Activated effector memory CD4-positive, alpha-beta T cell treated with anti-CD3 and anti-CD28 coated beads, Interleukin-2, amount 50 U/mL, for 16 hours (primary cell): ENCODE measurements around the gene STAG2.
"Not testable (repeated sequence)": the region's sequence is repeated elsewhere in the genome, so short reads cannot be mapped to it uniquely, and the experiment has no call there.

Source experiments
- DNase-seq: peaks from one replicate; pipeline ENCODE4 v3.0.0-alpha.2; 2020

The STAG2 gene

DNA sequence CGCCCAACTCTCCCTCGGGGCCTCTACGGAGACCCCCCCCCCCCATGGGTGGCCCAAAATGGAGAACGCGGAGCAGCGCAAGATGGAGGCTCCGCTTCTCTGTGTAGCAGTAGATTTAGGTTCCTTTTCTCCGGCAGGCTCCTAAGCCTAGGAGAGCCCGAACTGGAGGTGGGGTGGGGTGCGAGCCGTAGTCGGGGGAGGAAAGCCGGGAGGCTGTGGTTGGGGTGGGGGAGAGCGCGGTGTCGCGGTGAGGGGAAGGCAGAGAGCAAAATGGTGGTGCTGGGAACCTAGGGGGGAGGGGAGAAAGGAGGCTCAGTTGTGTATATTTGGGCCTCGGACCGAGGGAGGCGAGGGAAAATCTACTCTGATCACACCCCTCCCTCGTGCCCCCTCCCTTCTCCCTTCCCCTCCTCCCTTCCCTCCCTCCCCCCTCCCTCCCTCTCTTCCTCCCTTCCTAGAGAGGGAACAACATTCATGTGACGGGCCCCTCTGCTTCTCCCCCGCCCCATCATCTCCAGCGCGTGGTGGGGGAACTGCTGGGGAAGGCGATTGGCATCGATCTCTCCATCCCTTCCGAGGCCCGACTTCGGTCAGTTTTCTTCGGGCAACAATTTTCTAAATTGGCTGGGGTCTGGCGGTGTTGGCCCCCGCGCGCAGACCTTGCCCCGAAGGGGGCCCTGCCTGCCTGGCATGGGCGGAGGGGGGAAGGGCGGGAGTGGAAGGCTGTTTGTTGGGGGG, at the start of gene STAG2:
Gene STAG2 (plus strand): TSS at position 439 of the 738 bp plus-strand sequence. CDS start 60,922 bp downstream, outside the sequence.
- DNase-seq, result peak; percentile 83

DNA sequence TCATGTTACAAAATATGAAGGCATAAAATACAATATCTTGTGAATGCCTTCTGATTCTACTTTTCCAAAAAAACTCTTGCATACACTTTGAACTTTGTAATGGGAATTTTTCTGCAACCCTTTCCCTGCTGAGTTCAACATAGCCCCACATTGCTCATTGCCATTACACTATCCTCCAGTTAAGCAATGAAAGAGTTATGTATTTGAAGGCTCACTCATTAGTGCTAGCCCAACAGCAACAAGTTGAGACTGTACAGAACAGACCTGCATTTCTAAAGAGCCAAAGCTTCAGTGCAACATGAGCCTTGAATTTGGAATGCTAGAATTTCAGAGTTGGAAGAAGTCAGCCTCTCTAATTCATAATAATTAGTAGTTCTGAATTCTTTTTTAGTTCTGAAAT, 44.4 kb upstream of the STAG2 start:
- no peak for DNase-seq

DNA sequence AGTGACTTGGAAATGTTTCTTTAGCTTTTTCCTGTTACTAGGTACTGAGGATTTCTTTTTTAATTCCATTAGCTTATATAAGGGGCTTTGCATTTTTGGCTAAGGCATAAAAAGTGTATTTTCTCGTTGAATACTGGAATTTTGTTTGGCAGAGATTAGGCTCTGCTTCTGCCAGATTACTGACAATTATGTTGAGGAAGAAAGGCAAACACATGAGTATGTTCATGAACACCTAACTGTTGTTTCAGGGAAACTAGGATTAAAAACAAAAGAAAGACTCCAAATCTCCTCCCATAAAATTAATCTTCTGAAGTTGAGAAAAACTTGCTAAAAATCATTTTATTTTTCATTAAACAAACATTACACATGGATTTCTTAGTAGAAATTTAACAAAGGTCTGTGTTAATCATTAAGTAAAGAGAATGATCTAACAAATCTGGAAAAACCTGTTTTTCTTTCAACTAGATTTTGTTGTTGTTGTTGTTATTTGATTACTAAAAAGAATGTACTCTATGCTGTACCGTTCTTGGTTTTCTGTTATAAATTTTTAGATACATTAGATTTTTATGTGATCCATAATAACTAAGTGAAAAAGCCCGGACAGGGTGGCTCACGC, 43.3 kb upstream of the STAG2 start:
- no peak for DNase-seq

DNA sequence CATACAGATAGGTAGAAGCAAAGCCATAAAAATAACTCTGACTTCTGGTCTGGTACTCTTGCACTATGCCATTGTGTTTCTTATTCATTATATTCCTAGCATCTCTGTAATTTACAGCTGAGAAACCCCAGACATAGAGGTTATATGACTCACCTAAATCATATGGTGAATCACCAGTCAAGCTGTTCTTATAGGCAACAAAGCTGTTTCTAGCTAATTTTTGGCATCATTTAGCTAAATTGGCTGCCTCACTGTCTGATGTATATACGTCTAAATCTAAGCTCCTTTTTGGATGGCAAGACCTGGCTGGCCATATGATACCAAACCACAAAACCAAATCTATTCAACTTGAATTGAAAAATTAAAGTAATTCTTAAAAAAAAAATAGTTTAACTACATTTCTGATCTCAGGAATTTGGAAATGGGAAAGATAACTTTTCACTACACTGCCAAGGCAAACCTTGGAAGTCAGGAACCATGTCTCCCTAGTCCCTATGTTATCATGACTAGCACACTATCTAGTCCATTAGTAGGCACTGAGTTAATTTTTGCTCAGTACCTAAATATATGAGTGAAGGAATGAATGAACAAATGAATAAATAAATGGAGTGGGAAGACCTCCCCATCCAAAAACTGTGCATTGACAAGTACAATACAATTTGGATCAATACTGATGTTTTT, 41.3 kb upstream of the STAG2 start:
- DNase-seq, result no peak

DNA sequence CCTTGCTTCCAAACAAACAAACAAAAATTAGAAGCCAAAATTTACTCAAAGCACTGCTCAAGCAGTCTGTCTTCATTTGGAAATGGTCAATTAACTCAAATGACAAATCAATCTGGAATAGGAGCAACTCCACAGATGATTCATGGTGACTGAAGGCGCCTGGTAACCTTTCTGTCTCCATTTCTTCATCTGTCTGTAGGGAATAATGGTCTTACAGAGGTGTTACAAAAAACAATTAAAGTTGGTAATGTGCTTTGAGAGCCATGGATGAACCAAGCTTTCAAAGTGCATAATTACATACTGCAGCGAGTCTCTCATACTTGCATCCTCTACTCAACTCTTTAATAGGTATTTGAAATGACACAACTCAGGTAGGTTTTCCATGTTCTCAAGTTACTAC, 38.3 kb upstream of the STAG2 start:
- no peak for DNase-seq

DNA sequence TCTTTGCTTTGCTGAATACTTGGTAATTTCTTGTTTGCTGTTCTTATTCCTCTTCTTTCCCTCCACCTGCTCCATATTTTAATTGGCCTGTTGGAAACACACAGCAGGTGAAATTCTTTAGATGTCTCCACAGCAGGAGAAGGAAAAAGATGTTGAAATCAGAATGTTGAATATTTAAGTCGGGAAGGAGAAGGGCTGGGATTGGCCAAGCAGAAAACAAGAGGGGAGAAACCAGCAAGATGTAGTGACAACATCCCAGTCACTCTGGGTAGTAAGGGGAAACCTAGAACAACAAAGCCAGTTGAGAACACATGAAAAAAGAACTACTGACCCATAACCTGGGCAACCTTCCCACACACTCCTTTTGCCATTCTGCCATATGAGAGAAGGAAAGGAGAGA, 37.3 kb upstream of the STAG2 start:
- DNase-seq, result no peak

DNA sequence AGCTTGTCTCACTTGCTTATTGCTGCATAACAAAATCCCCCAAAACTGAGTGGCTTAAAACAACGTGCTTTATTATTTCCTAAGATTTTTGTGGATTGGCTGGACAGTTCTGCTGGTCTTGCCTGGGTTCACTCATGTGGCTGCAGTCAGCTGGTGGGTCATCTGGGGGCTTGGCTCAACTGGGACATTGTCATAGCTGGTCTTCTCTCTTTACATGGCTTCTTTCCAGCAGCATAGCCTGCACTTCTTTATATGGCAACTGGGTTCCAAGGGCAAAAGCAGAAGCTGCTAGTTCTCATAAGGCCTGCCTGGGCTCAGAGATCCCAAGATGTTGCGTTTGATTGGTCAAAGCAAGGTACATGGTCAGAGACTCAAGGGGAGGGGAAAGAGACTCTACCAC, 33.7 kb upstream of the STAG2 start:
- DNase-seq, result no peak

DNA sequence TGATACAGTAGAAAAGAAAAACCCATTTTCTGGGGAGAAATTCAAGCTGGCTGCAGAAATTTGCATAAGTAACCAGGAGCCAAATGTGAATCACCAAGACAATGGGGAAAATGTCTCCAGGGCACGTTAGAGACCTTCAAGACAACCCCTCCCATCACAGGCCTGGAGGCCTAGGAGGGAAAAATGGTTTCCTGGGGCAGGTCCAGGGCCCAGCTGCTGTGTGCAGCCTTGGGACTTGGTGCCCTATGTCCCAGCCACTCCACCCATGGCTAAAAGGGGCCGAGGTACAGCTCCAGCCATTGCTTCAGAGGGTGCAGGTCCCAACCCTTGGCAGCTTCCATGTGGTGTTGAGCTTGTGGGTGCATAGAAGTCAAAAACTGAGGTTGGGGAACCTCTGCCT, 29.5 kb upstream of the STAG2 start:
- DNase-seq, result not testable (repeated sequence)

DNA sequence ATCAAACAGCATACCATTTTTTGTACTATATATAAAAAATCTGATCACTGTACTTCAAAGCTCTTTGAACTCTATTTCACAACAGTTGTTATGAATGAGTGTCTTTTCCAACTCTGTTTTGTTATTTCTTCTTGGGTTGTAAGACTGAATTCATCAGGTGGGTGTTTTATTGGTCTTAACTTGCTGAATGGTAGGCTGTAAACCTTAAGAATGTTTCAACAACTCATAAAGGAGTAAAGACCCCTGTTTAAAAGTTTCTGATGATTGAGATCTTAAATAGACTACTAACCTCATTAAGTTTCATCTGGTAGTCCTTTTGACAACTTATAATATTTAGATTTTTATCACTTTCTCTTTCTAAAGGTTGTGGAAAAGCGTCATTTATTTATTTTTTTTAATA, 18.4 kb upstream of the STAG2 start:
- no peak for DNase-seq

DNA sequence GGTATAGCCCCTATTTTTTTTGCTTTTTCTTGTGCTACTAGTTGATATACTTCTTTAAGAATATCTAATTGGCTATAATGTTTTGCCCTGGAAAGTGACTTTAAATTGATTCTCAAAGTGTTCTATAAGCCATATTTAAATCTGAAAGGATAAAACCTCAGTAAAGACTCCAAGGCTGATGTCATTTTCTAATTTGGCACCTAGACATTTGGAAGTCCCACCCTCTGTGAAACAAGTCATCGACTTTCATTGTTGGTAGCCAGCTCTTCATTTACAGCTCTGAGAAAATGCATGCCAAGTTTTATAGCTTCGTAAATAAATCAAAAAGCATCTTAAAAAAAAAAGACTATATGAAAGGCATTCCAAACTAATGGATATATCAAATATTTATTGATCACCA, 18.0 kb upstream of the STAG2 start:
- no peak for DNase-seq

DNA sequence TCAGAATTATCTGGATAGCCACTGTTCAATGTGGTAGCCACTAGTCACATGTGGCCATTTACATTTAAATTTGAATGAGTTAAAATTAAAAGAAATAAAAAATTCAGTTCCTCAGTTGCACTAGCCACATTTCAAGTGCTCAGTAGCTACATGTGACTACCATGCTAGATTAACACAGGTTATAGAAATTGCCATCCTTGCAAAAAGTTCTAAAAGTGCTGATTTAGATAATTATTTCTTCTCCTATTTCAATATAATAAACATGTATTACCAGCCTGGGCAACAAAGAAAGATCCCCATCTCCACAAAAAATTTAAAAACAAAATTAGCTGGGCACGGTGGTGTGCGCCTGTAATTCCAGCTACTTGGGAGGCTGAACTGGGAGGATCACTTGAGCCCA, 11.7 kb upstream of the STAG2 start:
- no peak for DNase-seq

DNA sequence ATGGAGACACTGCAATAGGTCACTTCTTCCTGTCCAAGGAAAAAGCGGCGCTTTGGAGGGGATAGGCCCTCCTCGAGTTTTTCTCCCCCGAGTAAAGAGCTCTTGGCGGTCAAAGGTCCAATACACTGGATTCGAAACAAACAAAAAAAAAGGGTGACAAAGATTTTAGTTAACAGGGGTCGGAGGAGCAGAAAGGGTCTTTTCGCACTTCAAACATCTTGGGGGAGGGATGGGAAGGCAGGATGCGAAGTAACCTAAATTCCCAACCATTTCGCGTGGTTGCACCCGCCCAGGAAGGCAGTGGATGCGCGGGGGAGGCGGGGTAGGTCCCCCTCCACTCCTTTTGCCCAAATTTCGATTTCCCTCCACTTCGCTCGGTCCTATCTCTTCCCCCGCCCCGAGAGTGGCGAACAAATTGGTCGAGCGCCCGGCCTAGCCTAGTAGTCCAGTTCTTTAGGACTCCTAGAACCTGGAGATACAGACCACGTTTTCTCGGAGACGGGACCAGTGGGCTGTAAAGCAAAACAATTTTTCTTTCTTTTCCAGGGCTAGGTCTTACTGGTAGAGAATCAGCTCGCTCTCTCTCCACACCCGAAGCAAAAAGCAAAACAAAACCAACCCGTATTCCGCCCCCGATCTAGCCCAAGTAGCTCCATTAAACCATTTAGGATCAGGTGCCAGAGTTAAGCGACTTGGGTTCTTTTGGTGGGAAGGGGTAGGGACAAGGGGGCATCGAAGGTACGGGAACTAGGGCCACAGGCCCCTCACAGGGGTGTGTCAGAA, 2.0 kb upstream of the STAG2 start:
- peak; percentile 66 for DNase-seq

DNA sequence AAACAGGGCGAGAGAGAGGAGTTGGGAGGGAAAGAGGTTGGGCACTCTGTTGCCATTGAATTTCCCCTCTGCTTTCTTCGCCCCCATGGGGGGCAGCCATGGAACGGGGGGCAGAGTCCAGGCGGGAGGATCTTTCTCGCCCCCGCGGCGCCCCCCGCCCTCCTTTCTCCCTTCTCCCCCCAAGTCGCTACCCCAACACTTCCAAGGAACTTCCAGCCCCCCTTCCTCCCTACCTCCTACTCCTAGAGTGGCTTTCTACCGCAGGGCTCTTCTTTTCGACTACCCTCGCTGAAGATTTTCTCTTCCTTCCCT, 594 bp upstream of the STAG2 start:
- no peak for DNase-seq

DNA sequence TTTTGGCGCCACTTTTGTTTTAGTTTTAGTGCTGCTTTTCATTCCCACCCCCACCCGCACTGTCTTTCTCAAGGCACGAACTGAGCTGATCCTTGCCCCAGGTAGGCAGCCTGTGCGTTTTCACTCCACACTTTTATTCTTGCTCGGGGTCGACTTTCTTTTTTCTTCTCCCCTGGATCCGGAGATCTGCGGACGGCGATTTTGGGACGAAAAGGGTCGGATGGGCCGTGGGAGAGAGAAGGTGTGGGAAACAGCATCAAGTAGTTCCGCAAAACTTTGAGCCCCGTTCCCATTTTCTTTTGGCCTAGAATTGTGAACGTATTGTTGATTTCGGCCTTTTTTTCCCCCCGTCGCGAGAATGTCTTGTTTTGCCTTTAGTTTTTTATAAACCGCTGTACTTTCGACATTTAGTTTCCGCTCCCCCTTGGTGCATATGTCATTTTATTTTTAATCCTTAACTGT, 531 bp downstream of the STAG2 start:
- DNase-seq, result no peak

DNA sequence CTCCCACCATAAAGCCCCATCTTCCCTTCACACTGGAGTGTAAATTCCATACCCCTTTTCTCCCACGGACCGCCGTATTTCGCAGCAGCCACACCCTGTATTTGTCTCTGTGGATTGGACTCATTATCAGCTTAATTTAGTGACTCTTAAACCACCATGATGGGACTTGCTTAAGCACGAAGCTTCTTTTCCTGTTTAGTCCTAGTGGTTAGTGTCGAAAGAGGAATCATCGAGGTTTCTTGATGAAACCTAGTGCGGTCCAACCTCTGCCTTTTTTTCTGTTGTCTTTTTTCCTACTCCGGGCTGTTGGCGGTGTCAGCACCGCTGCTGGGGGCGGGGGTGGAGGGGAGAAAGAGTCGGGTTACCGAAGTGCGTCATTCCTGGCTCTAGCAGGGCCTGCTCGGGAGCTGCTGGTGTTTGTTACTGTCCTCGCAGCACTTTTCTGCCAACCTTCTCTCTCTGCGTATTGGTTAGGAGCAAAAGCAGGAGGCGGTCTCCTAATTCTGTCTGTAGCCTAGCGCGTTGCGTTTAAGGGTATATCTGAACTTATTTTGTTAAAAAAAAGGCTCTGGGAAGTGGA, 1.4 kb downstream of the STAG2 start:
- DNase-seq, result peak; percentile 93

DNA sequence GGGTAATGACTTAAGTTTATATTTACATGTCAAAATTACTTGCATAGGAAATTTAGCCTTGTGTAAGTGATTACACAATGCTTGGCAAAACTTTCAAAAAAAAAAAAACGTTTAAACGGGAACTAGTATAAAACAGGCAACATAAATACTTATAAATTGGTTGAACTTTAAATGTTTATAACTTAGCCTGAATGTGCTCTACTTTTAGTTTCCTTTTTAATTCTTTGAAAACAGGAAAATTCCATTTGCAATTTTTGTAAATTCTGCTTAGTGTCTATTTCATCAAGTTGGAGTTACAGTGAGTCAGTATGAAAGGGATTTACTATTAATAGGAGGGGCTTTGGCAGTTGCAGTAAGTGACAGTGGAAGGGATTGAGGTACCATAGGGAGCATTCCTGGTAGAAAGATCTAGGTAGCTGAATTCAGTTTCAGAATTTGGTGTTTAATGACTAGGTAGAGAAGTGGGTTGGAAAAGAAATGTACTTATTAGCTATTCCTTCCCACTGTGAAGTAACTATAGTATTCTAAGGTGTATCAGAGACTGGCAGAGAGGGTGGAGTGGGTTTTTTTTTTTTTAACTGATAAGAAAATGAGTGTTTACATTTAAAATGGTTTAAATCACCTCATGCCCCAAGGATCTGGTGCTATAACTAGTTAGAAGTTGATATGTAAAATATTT, 2.8 kb downstream of the STAG2 start:
- no peak for DNase-seq

DNA sequence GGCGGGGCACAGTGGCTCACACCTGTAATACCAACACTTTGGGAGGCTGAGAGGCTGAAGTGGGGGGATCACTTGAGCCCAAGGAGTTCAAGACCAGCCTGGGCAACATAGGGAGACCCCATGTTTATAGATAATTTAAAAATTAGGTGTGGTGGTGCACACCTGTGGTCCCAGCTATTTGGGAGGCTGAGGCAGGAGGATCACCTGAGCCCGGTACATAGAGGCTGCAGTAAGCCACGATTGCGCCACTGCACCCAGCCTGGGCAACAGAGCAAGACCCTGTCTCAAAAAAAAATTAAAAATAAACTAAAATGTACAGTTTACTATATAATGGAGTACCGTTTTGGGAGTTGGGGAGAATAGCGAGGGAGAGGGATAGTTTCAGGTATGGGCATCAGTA, 4.2 kb downstream of the STAG2 start:
- DNase-seq, result no peak

DNA sequence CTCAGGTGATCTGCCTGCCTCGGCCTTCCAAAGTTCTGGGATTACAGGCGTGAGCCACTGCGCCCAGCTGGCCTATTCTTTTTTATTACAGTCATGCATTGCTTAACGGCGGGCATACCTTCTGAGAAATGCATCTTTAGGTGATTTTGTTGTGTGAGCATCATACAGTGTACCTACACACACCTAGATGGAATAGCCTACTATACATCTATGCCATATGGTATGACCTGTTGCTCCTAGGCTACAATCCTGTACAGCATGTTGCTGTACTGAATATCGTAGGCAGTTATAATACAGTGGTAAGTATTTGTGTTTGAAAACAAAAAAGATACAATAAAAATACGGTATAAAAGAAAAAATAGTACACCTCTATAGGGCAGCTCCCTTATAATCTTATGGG, 6.0 kb downstream of the STAG2 start:
- no peak for DNase-seq

DNA sequence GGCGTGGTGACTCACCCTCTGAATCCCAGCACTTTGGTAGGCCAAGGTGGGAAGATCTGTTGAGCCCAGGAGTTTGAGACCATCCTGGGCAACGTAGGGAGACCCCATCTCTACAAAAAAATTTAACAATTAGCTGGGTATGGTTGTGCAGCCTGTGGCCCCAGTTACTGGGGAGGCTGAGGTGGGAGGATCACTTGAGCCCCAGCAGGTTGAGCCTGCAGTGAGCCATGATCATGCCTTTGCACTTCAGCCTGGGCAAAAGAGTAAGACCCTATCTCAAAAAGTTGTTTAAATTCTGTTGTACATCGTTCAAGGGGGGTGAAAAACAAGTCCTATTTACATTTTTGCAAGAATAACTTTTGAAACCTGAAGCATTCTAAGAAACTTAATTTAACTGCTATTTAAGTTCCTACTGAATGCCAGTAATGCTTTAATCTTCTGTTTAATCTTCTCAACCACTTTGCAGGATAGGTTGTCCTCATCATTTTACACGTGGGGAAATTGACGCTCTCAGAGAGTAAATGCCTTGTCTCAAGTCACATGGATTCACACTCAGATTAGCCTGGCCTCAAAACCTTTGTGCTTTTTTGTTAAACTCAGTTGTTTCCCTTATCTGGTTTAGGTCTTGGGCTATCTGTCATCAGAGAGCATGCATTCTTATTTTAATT, 7.0 kb downstream of the STAG2 start:
- DNase-seq, result no peak

DNA sequence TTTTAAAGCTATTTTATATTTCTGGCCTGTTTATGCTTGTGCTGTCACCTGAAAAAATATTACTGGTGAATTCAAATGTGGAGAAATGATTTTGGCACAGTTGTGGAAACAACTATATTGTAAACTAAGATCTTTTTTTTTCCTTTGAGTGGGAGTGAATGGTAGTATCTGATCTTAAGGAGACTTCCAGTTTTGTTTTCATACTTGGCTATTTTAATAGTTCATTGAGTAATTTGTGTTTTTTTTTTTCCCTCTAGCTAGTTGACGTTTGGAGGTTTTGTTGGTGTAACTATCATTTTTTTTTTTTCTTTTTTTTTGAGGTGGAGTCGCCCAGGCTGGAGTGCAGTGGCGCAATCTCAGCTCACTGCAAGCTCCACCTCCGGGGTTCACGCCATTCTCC, 10.5 kb downstream of the STAG2 start:
- no peak for DNase-seq

DNA sequence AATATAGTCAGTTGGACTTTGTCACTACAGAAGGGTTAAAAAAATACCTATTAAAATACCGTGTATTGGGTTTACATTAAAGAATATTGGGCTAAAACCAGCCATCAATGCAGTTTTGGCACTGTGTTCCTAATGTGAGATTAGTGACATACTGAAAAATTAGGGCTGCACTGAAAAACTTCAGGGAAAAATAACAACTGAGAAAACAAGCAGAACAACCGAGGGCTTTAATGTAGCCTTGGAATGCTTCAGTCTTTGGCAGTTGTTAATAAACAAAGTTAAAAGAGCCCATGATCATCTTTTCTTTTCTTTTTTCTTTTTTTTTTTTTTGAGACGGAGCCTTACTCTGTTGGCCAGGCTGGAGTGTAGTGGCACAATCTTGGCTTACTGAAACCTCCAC, 12.4 kb downstream of the STAG2 start:
- no peak for DNase-seq

DNA sequence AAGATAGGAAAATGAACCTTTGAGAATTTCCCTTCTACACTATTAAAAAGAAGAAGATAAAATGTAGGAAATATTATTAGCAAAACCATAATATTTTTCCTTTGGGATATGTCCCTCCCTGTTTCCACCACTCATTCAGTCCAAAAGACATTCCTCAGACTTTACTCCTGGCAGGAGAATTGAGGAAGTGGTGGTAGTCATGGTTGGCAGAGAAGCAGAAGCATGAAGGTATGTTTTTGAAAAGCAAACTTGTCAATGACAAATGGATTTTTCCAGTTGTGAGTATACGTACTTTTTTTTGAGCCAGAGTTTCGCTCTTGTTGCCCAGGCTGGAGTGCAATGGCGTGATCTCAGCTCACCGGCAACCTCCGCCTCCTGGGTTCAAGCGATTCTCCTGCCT, 13.7 kb downstream of the STAG2 start:
- DNase-seq, result no peak
